Activated naive CD4-positive, alpha-beta T cell (primary cell): ENCODE results near the gene OR51B4.
"Not testable (repeated sequence)": the region's sequence is repeated elsewhere in the genome, so short reads cannot be mapped to it uniquely, and the experiment has no call there.

Source experiments
- DNase-seq, 4 experiments: peaks; one replicate each; lab custom pipeline; 2025; lab: John Stamatoyannopoulos, UW

Gene OR51B4

DNA sequence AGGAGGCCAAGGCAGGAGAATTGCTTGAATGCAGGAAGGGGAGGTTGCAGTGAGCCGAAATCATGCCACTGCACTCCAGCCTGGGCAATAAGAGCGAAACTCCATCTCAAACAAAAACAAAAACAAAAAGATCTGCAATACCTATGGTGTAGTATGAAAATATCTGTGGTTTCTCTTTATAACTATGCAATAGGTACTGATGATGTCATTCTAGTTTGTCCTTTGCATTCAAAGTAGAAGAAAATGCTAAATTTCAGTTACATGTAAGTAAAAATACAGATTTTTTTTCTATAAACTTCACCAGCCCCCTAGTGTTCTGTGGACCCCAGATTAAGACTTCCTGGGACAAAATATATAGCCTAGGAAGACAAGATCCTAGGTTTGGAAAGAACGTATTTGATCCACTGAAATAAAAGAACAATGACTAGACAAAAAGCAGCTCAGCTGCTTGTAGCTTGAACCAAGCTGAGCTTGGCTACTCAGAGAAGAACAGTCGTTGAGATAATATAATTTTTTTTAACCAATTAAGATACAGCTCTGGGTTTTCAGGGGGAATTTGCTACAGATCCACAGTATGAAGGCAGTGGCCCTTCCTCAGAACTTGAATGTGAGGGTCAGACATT, 29.2 kb downstream of the OR51B4 start:
- no peak for DNase-seq

DNA sequence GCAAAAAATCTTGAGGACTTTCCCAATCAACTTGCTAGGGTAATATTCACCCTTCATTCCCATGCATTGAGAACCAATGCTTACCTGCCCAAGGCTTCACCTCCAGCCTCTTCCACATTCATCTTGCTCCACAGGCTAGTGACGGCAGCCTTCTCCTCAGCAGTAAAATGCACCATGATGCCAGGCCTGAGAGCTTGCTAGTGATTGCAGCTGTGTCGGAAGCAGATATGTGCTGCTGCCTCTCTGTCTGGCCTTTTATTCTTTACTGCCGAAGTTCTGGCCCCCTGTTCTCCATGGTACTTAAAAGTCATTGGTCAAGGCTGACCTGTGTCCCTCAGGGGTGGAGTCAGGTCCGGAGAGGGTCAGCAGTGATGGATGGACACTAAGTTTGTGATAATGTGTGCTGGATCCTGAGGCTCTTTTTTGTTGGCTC, 32.0 kb downstream of the OR51B4 start, which contains the start of gene HBE1:
TSS of gene HBE1 (minus strand) at position 231 of the 433 bp plus-strand sequence. CDS start at position 176, 55 bp downstream.
- no peak for DNase-seq

- no peak for DNase-seq
Observed at GRCh38 chr11:5267033-5267563, 34.6 kb downstream of the OR51B4 start.

DNA sequence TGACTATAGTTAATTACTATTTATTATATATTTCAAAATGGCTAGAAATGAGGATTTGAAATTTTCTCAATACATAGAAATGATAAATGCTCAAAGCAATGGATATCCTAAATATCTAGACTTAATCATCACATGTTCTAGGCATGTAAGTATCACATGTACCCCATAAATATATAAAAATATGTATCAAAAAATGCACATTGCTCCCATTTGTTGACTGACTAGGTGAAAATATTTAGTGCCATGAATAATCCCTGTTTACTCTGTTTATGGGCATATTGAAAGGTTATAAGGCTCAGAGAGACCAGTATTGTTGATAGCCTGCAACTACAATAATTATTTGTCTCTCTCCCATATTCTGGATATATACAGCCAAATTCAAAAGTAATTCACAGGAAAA, 35.1 kb downstream of the OR51B4 start:
- DNase-seq, result no peak

GRCh38 chr11:5265832-5266231, 35.9 kb downstream of the OR51B4 start:
- no peak for DNase-seq

DNA sequence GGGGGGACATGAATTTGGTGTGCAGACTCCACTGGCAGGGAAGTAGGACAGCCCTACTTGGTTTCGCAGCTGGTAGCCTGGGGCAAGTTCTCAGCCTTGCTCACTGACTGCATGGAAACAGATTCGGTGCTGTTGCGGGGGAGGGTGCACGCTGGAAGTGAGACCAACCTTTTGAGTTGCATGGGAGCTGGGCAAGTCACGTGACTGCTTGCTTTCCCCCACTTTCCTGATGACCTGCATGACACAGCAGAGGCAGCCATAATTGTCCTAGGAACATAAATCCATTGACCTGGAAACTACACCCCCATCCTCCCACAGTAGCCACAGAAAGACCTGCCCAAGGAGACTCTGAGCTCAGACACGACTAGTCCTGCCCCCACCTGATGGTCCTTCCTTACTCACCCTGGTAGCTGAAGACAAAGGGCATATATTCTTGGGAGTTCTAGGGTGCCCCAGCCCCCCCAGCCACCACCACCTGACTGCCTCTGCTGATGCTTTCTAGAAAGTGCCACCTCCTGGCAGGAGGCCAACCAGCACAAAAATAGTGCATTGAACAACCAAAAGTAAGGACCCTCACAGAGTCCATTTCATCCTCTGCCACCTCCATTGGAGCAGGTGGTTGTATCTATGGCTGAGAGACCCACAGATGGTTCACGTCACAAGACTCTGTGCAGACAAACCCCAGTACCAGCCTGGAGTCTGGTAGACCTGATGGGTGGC, 43.0 kb downstream of the OR51B4 start:
- no peak for DNase-seq

- DNase-seq, result no peak
Observed at GRCh38 chr11:5257296-5257695, 44.5 kb downstream of the OR51B4 start.

- not testable (repeated sequence) for DNase-seq
Observed at GRCh38 chr11:5254646-5255413, 46.9 kb downstream of the OR51B4 start, which contains the start of gene HBG2. TSS of gene HBG2 (minus strand) at chr11:5254781. CDS start at chr11:5254728, 53 bp downstream.

DNA sequence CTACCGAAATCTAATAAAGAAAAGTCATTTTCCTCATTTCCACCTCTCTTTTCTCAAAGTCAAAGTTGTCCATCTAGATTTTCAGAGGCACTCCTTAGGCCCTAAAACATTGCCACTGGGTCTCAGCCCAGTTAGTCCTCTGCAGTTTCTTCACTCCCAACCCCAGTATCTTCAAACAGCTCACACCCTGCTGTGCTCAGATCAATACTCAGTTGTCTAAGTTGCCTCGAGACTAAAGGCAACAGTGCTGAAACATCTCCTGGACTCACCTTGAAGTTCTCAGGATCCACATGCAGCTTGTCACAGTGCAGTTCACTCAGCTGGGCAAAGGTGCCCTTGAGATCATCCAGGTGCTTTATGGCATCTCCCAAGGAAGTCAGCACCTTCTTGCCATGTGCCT, 47.7 kb downstream of the OR51B4 start:
- not testable (repeated sequence) for DNase-seq

DNA sequence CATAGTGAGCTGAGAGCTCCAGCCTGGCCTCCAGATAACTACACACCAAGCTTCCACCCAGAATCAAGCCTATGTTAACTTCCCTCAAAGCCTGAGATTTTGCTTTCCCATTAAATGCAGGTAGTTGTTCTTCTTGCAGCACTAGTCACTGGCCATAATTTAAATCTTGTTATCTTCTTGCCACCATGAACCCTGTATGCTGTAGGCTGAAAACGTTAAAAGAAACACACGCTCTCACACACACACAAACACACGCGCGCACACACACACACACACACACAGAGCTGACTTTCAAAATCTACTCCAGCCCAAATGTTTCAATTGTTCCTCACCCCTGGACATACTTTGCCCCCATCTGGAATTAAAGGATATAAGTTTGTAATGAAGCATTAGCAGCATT, 48.3 kb downstream of the OR51B4 start:
- not testable (repeated sequence) for DNase-seq

DNA sequence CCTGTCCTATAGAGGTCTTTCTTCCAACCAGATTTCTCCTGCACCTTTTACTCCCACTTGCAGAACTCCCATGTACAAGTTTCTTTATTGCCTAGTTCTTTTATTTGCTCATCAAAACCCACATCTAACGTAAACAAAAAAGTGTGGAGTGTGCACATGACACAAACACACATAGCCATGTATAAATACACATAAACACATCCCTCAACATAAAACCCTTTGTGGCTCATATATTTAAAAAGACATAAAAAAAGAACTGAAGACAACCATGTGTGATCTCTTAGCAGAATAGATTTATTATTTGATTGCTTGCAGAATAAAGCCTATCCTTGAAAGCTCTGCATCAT, 48.9 kb downstream of the OR51B4 start:
- DNase-seq, result no peak

DNA sequence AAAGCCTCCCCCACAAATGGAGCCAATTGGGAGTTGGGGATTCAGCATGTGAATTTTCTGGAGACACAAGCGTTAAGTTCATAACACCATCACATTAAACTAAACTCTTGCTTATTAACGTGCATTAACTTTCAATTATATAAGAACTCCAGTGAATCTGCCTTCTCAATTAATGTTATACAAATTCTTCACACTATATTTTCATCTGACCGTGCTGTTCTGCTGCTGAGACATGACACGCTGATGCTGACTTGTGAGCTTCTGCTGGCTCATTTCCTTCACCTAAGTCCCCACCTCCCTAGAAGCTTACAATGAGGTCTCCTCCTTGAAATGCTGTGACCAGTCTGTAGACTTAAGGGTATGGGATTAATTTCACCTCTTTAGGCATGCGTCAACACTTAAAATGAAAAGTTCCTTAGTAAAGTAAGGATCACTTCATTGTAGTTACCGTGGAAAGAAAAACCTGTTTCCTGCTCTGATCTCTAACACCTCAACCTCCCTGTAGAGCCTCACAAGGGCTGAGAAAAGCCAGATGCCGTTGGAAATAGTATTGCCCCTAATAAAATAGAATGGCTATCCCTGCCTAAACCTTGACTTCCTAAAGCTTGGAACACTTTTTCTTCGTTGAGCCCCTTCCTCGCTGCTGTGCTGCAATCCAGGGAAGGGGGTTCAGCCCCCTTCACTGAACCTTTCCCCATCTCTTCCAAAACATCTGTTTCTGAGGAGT, 49.4 kb downstream of the OR51B4 start:
- no peak for DNase-seq

DNA sequence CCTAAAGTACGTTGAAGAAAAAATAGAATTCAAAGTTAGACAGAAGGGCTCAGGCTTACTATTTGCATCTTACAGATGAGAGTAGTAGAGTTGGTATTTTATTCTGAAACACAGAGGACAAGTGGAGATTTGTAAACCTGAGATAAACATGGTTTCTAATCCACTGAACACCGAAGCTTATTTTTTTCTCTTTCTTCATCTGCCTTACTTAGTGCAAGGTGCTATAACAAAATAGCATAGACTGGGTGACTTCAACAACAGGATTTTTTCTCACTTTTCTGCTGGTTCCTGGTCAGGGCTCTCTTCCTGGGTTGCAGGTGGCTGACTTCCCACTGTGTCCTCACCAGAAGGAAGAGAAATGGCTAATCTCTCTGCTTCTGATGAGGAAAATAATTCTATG, 50.0 kb downstream of the OR51B4 start:
- DNase-seq, result no peak
